ENCODE measurements around the gene TMEM165. TPM values are rescaled to one million over a fixed set of nuclear protein-coding genes. Genes with fewer than 3 reads are reported as not detected.

The TMEM165 gene
- total and polyA plus RNA-seq, 9 of the 15 experiments (the other 6 are each of a cell fraction or from before 2014, with no cell fraction given), result 21.3 to 145 (median 96.8) TPM

GRCh38 chr4:55397520-55398321 is 2.0 kb downstream of the TMEM165 start (continued):
- TF ChIP-seq ETS2 (tag; IDR thresholded peaks at IDR 0.05; ENCODE audit: borderline replicate concordance, poor library complexity, severe bottlenecking) (no peak), PREB (CRISPR knock-in tag; IDR thresholded peaks at IDR 0.05) (no peak), ASH1L (IDR thresholded peaks at IDR 0.05; ENCODE audit: borderline replicate concordance, low read depth, partially characterized antibody) (peak; percentile 43), PCBP2 (IDR thresholded peaks at IDR 0.05; ENCODE audit: low read depth, low read length, poor library complexity, severe bottlenecking) (no peak), HBP1 (CRISPR knock-in tag; IDR thresholded peaks at IDR 0.05) (peak; percentile 44; the same call in 1 of the 2 replicates), MITF (IDR thresholded peaks at IDR 0.05) (no peak), SIX5 (IDR thresholded peaks at IDR 0.05; ENCODE audit: borderline replicate concordance in 1 of 2, insufficient read depth in 1 of 2, low read depth in 1 of 2, low read length in 2 of 2) (no peak), LARP7 (IDR thresholded peaks at IDR 0.05) (peak; percentile 91; the same call in 1 of the 2 replicates), SPI1 (IDR thresholded peaks at IDR 0.05; ENCODE audit: borderline replicate concordance, low read depth, low read length) (peak; percentile 62; the same call in 1 of the 2 replicates), E2F3 (CRISPR knock-in tag; IDR thresholded peaks at IDR 0.05) (no peak), HCFC1 (IDR thresholded peaks at IDR 0.05; ENCODE audit: low read depth, low read length) (no peak)
